Spleen (tissue), 11 donors: ENCODE data around the gene NEAT1. TPM values are rescaled to one million over a fixed set of nuclear protein-coding genes. Genes with fewer than 3 reads are reported as not detected.

Experiments used
- DNase-seq: peaks from one replicate; pipeline ENCODE4 v3.0.0-alpha.2; 2020
- H3K27ac ChIP-seq, 8 donors: fragments of 200-600 bp; sonication (generic) in 7 of 8; 1 replicate in 4 of 8; 2 replicates in 4 of 8; pipeline versions ENCODE4 v1.5.0 to v1.8.0; 2016 to 2021; ENCODE audit warnings: inconsistent platforms in 4 of 8, mild to moderate bottlenecking in 4 of 8, moderate library complexity in 1 of 8
- H3K27me3 ChIP-seq, 7 donors: fragments of 200-600 bp; sonication (generic) in 6 of 7; replicated peaks in 1 of 7; 1 replicate in 4 of 7; 2 replicates in 3 of 7; pipeline versions ENCODE4 v1.5.0 to v1.8.0; 2016 to 2021; ENCODE audit warnings: inconsistent platforms in 3 of 7, mild to moderate bottlenecking in 1 of 7
- H3K36me3 ChIP-seq, 6 donors: fragments of 200-600 bp; sonication (generic) in 5 of 6; 1 replicate in 4 of 6; 2 replicates in 2 of 6; pipeline versions ENCODE4 v1.5.0 to v1.8.0; 2016 to 2021; ENCODE audit warnings: inconsistent platforms in 2 of 6
- H3K4me1 ChIP-seq, 6 donors: fragments of 200-600 bp; sonication (generic) in 5 of 6; 1 replicate in 3 of 6; 2 replicates in 3 of 6; pipeline versions ENCODE4 v1.5.0 to v1.8.0; 2016 to 2021; ENCODE audit warnings: inconsistent platforms in 3 of 6
- H3K4me3 ChIP-seq, 8 donors: fragments of 200-600 bp; sonication (generic) in 7 of 8; 1 replicate in 4 of 8; 2 replicates in 4 of 8; pipeline versions ENCODE4 v1.5.0 to v1.8.0; 2016 to 2021; ENCODE audit warnings: inconsistent platforms in 4 of 8, mild to moderate bottlenecking in 4 of 8, moderate library complexity in 2 of 8
- H3K9me3 ChIP-seq, 8 donors: fragments of 200-600 bp; sonication (generic) in 7 of 8; 1 replicate in 4 of 8; 2 replicates in 4 of 8; pipeline versions ENCODE4 v1.5.0 to v1.8.0; 2016 to 2021; ENCODE audit warnings: inconsistent platforms in 4 of 8
- CTCF ChIP-seq, 11 experiments: fragments of 200-600 bp in 7 of 11; fragments of 450-650 bp in 4 of 11; sonication (generic) in 4 of 11; IDR thresholded peaks in 8 of 11; conservative IDR thresholded peaks in 3 of 11; 1 replicate in 7 of 11; 2 replicates in 4 of 11; pipeline versions ENCODE4 v1.4.0 to v1.8.0; 2016 to 2021; ENCODE audit warnings: antibody characterized with exemption in 11 of 11, inconsistent platforms in 4 of 11, mild to moderate bottlenecking in 1 of 11
- POLR2A ChIP-seq, 3 donors: fragments of 450-650 bp; IDR thresholded peaks; one replicate each; pipeline ENCODE4 v1.5.1; 2017; ENCODE audit warnings: antibody characterized with exemption in 3 of 3, mild to moderate bottlenecking in 1 of 3
- POLR2AphosphoS5 ChIP-seq, 3 donors: sonication (generic); formaldehyde crosslinking; IDR thresholded peaks; one replicate each; pipeline ENCODE4 v1.5.1; 2017; ENCODE audit warnings: antibody characterized with exemption in 3 of 3
- WGBS, 5 donors: extraction: QIAGEN DNeasy Blood & Tissue Kit in 3 of 5; methylation state at CpG; one replicate each; pipeline versions ENCODE4 v1.1.5 to v1.1.7; 2013 to 2018; 5-methylcytosine and 5-hydroxymethylcytosine counted together
- intact Hi-C: fragments of 100-400 bp; cut with DNase I; formaldehyde crosslinking; loops from one replicate; pipeline ENCODE4 v1.15.0; 2023; ENCODE audit warnings: low total_unique reads
- polyA plus RNA-seq, 3 donors: library from polyadenylated mRNA; stranded (reverse); fragments of 200-250 nt; gene quantifications; one replicate each; pipeline ENCODE4 v1.2.1, GENCODE V29; 2013
- total RNA-seq, 7 donors: library from RNA; depleted of rRNA in 3 of 7; stranded (reverse); fragments of >200 nt in 3 of 7; fragmentation: NEBNext Ultra II Directional in 4 of 7; extraction: Animal tissue kit (Norgen Biotek cat#: 25700) in 4 of 7; gene quantifications; one replicate each; pipeline versions ENCODE4 v1.1.0 to v1.2.1, GENCODE V29; 2016 to 2021
- donor health status: healthy with polysubstance abuse.
- donor health status: DM: no; HTN: no; CAD: no; lungs with moderate emphysema.
- donor health status: DM: no; HTN: no; CAD: no.
- donor health status: Bipolar disorder and iron deficiency.
- donor health status: healthy.
- donor health status: DM: no; HTN: no; CAD: no.
- donor health status: DM: yes; HTN: yes; CAD: no.

The NEAT1 gene
- total and polyA plus RNA-seq, 10 donors = 266 to 1,804 (median 874) TPM

- intact Hi-C loops = no loop called here
- WGBS, 5 donors = 69 to 76% (median 73%) methylated on average over 11 of the region's 11 CpGs
- H3K4me1 ChIP-seq = peaks cover 37 to 67% (median 54%) of the 10 kb centered on the region in 6 donors
- no peak for TF ChIP-seq CTCF (IDR thresholded peaks at IDR 0.05 in 8 of 11, conservative IDR thresholded peaks at IDR 0.05 in 3 of 11)
- TF ChIP-seq POLR2AphosphoS5 (IDR thresholded peaks at IDR 0.05) = peak in 2 of 3 donors; percentile 37 to 70
- TF ChIP-seq POLR2A (IDR thresholded peaks at IDR 0.05) = no peak
- H3K4me3 ChIP-seq = peak overlapping the region in 5 of 8 donors; percentile 44 to 96 (median 88)
- no peaks in the 10 kb centered on the region for H3K27me3 ChIP-seq
- peak; percentile 79 for DNase-seq
- H3K36me3 ChIP-seq = peaks cover 5 to 41% (median 31%) of the 10 kb centered on the region in 6 donors
- H3K27ac ChIP-seq = peak overlapping the region; percentile 92 to 100 (median 98)
- no peaks in the 10 kb centered on the region for H3K9me3 ChIP-seq
Observed at GRCh38 chr11:65415499-65416340, 6.9 kb upstream of the NEAT1 start.

- intact Hi-C loops = no loop called here
- H3K27ac ChIP-seq = peak overlapping the region; percentile 92 to 100 (median 98)
- no peaks in the 10 kb centered on the region for H3K9me3 ChIP-seq
- peak overlapping the region; percentile 18 to 96 (median 66) for H3K4me3 ChIP-seq
- no peaks in the 10 kb centered on the region for H3K27me3 ChIP-seq
- peaks cover 5 to 35% (median 24%) of the 10 kb centered on the region in 6 donors for H3K36me3 ChIP-seq
- DNase-seq = peak; percentile 99
- WGBS, 5 donors = 2 to 3% (median 3%) methylated on average over 17 to 18 of the region's 18 CpGs
- TF ChIP-seq POLR2A (IDR thresholded peaks at IDR 0.05) (peak in 1 of 3 donors; percentile 14), CTCF (IDR thresholded peaks at IDR 0.05 in 8 of 11, conservative IDR thresholded peaks at IDR 0.05 in 3 of 11) (peak in 9 of 11 experiments; percentile 99 to 100 (median 99)), POLR2AphosphoS5 (IDR thresholded peaks at IDR 0.05) (peak; percentile 94 to 98 (median 97))
- peaks cover 37 to 74% (median 61%) of the 10 kb centered on the region in 6 donors for H3K4me1 ChIP-seq
Observed at GRCh38 chr11:65416341-65416824, 6.2 kb upstream of the NEAT1 start.

- intact Hi-C loops = no loop called here
- Histone ChIP-seq H3K27ac (peak overlapping the region; percentile 92 to 100 (median 98)), H3K4me1 (peaks cover 37 to 78% (median 65%) of the 10 kb centered on the region in 6 donors), H3K9me3 (no peaks in the 10 kb centered on the region), H3K4me3 (peak overlapping the region; percentile 18 to 96 (median 66)), H3K27me3 (no peaks in the 10 kb centered on the region), H3K36me3 (peaks cover 3 to 28% (median 17%) of the 10 kb centered on the region in 6 donors)
- TF ChIP-seq POLR2AphosphoS5 (IDR thresholded peaks at IDR 0.05) (peak in 2 of 3 donors; percentile 2 to 38), CTCF (IDR thresholded peaks at IDR 0.05 in 8 of 11, conservative IDR thresholded peaks at IDR 0.05 in 3 of 11) (no peak), POLR2A (IDR thresholded peaks at IDR 0.05) (no peak)
- 4 to 10% (median 8%) methylated on average over 13 to 14 of the region's 14 CpGs for WGBS, 5 donors
- DNase-seq = peak; percentile 92
Observed at GRCh38 chr11:65416841-65417701, 5.5 kb upstream of the NEAT1 start.
